ENCODE data around the gene ANO6. TPM values are rescaled to one million over a fixed set of nuclear protein-coding genes. Genes with fewer than 3 reads are reported as not detected.

The ANO6 gene
- total RNA-seq, 2 experiments from 2014 or later = 13.1 to 13.6 TPM

DNA sequence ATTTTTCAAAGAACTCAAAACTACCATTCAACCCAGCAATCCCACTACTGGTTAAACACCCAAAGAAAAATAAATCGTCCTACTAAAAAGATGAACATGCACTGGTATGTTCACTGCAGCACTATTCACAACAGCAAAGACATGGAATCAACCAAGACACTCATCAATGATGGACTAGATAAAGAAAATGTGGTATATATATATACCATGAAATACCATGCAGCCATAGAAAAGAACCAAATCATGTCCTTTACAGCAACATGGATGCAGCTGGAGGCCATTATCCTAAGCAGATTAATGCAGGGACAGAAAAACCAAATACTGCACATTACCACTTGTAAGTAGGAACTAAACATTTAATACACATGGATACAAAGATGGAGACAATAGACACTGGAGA lies 3.8 kb upstream of the ANO6 start:
- Mint-ChIP-seq H3K27ac (no peak overlapping the region), H3K36me3 (ENCODE audit: low read depth) (peaks cover 2% of the 10 kb centered on the region), H3K4me3 (no peak overlapping the region), H3K27me3 (no peaks in the 10 kb centered on the region), H3K4me1 (ENCODE audit: low read depth) (peaks cover 13% of the 10 kb centered on the region), H3K9me3 (no peaks in the 10 kb centered on the region)
- CTCF ChIA-PET = interaction anchor here (1.7 kb wide), 1 partner anchor 14 kb away, joined by 4 read pairs; no protein-coding TSS in a partner anchor
- intact Hi-C loops (cut with micrococcal nuclease) = no loop called here
- no peak for ATAC-seq
- POLR2A ChIA-PET = interaction anchor here (0.8 kb wide), 1 partner anchor 12 kb away, joined by 3 read pairs; no protein-coding TSS in a partner anchor
- no peak for DNase-seq
- TF ChIP-seq, protein P1, sequence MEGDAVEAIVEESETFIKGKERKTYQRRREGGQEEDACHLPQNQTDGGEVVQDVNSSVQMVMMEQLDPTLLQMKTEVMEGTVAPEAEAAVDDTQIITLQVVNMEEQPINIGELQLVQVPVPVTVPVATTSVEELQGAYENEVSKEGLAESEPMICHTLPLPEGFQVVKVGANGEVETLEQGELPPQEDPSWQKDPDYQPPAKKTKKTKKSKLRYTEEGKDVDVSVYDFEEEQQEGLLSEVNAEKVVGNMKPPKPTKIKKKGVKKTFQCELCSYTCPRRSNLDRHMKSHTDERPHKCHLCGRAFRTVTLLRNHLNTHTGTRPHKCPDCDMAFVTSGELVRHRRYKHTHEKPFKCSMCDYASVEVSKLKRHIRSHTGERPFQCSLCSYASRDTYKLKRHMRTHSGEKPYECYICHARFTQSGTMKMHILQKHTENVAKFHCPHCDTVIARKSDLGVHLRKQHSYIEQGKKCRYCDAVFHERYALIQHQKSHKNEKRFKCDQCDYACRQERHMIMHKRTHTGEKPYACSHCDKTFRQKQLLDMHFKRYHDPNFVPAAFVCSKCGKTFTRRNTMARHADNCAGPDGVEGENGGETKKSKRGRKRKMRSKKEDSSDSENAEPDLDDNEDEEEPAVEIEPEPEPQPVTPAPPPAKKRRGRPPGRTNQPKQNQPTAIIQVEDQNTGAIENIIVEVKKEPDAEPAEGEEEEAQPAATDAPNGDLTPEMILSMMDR (IDR thresholded peaks at IDR 0.05) = no peak

DNA sequence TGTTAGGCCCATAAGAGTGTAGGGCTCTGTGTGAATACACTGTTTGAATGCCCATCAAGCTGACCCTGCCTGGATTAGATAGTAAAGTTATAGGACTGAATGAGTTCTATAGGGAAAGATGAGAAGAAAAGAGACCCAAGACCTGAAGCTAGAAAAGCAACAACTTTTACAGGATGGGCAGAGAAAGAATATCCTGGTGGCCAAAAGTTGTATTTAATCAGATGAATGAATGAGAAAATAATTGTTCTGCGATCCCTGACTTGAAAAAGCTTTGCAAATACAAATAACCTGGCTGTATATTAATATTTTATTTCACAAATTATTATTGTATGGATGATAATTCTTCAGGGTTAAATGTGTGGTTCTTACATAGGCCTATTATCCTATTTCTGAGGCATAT lies 2.8 kb upstream of the ANO6 start:
- CTCF ChIA-PET = interaction anchor here (1.6 to 1.7 kb wide), 2 partner anchors 15 to 43 kb away, joined by 4 read pairs; no protein-coding TSS in a partner anchor
- POLR2A ChIA-PET = no interaction called here
- H3K36me3 Mint-ChIP-seq (ENCODE audit: low read depth) = peaks cover 2% of the 10 kb centered on the region
- H3K27ac Mint-ChIP-seq = no peak overlapping the region
- no peak for ATAC-seq
- no peaks in the 10 kb centered on the region for H3K9me3 Mint-ChIP-seq
- TF ChIP-seq, protein P1 (IDR thresholded peaks at IDR 0.05) = no peak
- no peak overlapping the region for H3K4me3 Mint-ChIP-seq
- H3K4me1 Mint-ChIP-seq (ENCODE audit: low read depth) = peaks cover 23% of the 10 kb centered on the region
- no peak for DNase-seq
- no peaks in the 10 kb centered on the region for H3K27me3 Mint-ChIP-seq
- intact Hi-C loops (cut with micrococcal nuclease) = no loop called here

DNA sequence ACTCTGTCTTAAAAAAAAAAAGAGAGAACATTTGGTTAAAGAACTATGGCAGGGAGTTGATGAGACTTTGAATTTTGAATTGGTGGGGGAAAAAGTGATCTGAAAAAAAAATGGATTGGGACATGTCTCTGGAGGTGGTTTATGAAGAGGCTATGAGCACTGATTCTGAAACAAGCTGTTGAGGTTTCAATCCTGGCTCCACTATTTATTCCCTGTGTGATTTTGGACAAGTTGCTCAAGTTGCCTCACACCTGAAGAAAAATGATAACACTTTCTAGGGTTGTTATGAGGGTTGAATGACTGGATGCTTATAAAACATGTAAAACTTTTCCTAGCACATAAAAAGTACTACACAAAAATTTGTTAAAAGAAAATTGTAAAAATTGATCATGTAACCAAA lies 1.8 kb upstream of the ANO6 start:
- H3K4me1 Mint-ChIP-seq (ENCODE audit: low read depth) = peaks cover 22% of the 10 kb centered on the region
- TF ChIP-seq, protein P1 (IDR thresholded peaks at IDR 0.05) = no peak
- no peaks in the 10 kb centered on the region for H3K27me3 Mint-ChIP-seq
- ATAC-seq = no peak
- ChIA-PET CTCF (interaction anchor here (1.6 to 1.8 kb wide), 2 partner anchors 8 to 44 kb away, joined by 4 read pairs; no protein-coding TSS in a partner anchor), POLR2A (interaction anchor here (0.7 to 1.8 kb wide), 2 partner anchors 15 to 19 kb away, joined by 3 to 6 read pairs; no protein-coding TSS in a partner anchor)
- intact Hi-C loops (cut with micrococcal nuclease) = no loop called here
- H3K9me3 Mint-ChIP-seq = no peaks in the 10 kb centered on the region
- DNase-seq = no peak
- H3K4me3 Mint-ChIP-seq = no peak overlapping the region
- peaks cover 2% of the 10 kb centered on the region for H3K36me3 Mint-ChIP-seq (ENCODE audit: low read depth)
- H3K27ac Mint-ChIP-seq = no peak overlapping the region

DNA sequence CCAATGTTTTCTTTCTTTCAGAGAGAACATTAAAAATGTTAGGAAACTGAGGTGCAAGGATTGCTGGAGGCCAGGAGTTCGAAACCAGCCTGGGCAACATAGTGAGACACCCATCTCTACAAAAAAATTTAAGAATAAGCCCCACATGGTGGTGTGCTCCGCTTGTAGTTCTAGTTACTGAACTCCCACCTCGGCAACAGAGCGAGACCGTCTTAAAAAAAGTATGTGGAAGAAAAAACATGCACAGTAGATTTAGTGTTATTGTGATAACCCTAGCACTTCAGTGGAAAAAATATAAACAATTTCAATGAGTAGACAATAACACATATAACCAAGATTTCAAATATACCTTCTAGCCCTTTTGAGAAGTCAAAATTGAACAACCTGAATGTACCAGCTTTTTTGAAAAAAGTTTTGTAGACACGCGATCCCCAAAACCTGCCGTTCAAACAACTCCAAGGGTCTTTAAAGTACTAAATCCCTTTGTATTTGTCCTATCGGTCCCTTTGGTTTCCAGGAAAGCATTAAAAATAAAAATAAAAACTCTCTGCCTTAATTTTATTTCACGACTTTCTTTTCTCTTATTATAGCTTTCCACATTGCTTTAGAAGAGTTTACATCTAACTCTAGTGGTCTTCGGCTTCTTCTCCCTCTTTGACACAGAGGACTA lies 1.0 kb upstream of the ANO6 start:
- ATAC-seq (no peak), DNase-seq (peak; percentile 44)
- ChIA-PET CTCF (interaction anchor here (0.7 to 1.8 kb wide), 10 partner anchors 9 to 521 kb away, joined by 3 to 8 read pairs (median 4); no protein-coding TSS in a partner anchor), POLR2A (interaction anchor here (0.8 to 1.8 kb wide), 8 partner anchors 12 to 1054 kb away, joined by 3 to 6 read pairs (median 4); partner anchors contain the start of genes ARID2 and SLC38A1)
- H3K4me3 Mint-ChIP-seq = peak overlapping the region; percentile 96
- peaks cover 25% of the 10 kb centered on the region for H3K4me1 Mint-ChIP-seq (ENCODE audit: low read depth)
- H3K9me3 Mint-ChIP-seq = no peaks in the 10 kb centered on the region
- H3K36me3 Mint-ChIP-seq (ENCODE audit: low read depth) = peaks cover 2% of the 10 kb centered on the region
- peak overlapping the region; percentile 94 for H3K27ac Mint-ChIP-seq
- TF ChIP-seq, protein P1 (IDR thresholded peaks at IDR 0.05) = no peak
- no peaks in the 10 kb centered on the region for H3K27me3 Mint-ChIP-seq
- intact Hi-C loops (cut with micrococcal nuclease) = no loop called here
